Cardiac muscle cell (in vitro differentiated cells and primary cell): ENCODE data around the gene GSTA2. TPM values are rescaled to one million over a fixed set of nuclear protein-coding genes. Genes with fewer than 3 reads are reported as not detected.

ENCODE experiments used
- DNase-seq, 2 donors: peaks; one replicate each; pipeline versions ENCODE4 v3.0.0 to v3.0.0-alpha.2; 2010 to 2017; ENCODE audit warnings: low read depth in 1 of 2, low spot score in 1 of 2
- H3K27ac ChIP-seq: fragments of 200-600 bp; sonication (generic); 2 replicates; pipeline ENCODE4 v1.5.1; 2016
- H3K27me3 ChIP-seq: fragments of 200-600 bp; sonication (generic); 2 replicates; pipeline ENCODE4 v1.6.0; 2016; ENCODE audit warnings: control low read depth
- H3K36me3 ChIP-seq: fragments of 200-600 bp; sonication (generic); 2 replicates; pipeline ENCODE4 v1.5.1; 2016; ENCODE audit warnings: control low read depth
- H3K4me1 ChIP-seq: fragments of 200-600 bp; sonication (generic); 2 replicates; pipeline ENCODE4 v1.8.1; 2017; ENCODE audit warnings: low read depth, mild to moderate bottlenecking, mixed run types
- H3K4me3 ChIP-seq: fragments of 200-600 bp; sonication (generic); 2 replicates; pipeline ENCODE4 v1.5.1; 2016; ENCODE audit warnings: mild to moderate bottlenecking
- H3K9me3 ChIP-seq: fragments of 200-600 bp; sonication (generic); 2 replicates; pipeline ENCODE4 v1.5.1; 2017; ENCODE audit warnings: low read depth, mild to moderate bottlenecking, control low read depth
- polyA plus RNA-seq: library from polyadenylated mRNA; unstranded; fragments of >200 nt; fragmentation: Nextera tagmentation; extraction: Ambion mirVana; gene quantifications from 2 replicates; pipeline ENCODE4 v1.2.1, GENCODE V29; 2016
- total RNA-seq: library from RNA; depleted of rRNA; stranded (reverse); fragments of >200 nt; gene quantifications from 2 replicates; pipeline ENCODE4 v1.2.3, GENCODE V29; 2016
- TF ChIP-seq, protein P1 (sequence below): IDR thresholded peaks from 2 replicates; pipeline ENCODE4 v1.5.1; 2012; ENCODE audit warnings: low read depth, mild to moderate bottlenecking, low read length

The GSTA2 gene
- total and polyA plus RNA-seq, 2 experiments from 2014 or later = 0.24 TPM; not detected in 1

DNA sequence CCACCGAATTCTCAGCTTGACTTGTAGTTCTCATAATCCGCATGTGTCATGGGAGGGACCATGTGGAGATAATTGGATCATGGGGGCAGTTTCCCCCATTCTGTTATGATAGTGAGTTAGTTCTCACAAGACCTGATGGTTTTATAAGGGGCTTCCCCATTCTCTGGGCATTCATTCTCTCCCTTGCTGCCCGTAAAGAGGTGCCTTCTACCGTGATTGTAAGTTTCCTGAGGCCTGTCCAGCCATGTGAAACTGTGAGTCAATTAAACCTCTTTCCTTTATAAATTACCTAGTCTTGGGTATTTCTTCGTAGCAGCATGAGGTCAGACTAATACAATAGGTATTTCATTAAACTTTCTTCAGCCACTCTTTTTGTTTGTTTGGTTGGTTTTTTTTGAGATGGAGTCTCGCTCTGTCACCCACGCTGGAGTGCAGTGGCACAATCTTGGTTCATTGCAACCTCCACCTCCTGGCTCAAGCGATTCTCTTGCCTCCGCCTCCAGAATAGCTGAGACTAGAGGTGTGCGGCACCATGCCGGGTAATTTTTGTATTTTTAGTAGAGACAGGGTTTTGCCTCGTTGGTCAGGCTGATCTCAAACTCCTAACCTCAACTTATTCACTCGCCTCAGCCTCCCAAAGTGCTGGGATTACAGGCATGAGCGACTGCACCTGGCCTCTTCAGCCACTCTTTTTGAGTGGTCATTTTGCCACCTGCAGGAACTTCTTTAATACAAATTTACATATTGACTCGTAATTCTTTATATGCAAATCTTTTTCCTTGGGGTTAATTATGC is 36.3 kb downstream of the GSTA2 start:
- no peak overlapping the region for H3K4me3 ChIP-seq
- no peak overlapping the region for H3K27ac ChIP-seq
- no peaks in the 10 kb centered on the region for H3K27me3 ChIP-seq
- H3K4me1 ChIP-seq = no peaks in the 10 kb centered on the region
- TF ChIP-seq, protein P1, sequence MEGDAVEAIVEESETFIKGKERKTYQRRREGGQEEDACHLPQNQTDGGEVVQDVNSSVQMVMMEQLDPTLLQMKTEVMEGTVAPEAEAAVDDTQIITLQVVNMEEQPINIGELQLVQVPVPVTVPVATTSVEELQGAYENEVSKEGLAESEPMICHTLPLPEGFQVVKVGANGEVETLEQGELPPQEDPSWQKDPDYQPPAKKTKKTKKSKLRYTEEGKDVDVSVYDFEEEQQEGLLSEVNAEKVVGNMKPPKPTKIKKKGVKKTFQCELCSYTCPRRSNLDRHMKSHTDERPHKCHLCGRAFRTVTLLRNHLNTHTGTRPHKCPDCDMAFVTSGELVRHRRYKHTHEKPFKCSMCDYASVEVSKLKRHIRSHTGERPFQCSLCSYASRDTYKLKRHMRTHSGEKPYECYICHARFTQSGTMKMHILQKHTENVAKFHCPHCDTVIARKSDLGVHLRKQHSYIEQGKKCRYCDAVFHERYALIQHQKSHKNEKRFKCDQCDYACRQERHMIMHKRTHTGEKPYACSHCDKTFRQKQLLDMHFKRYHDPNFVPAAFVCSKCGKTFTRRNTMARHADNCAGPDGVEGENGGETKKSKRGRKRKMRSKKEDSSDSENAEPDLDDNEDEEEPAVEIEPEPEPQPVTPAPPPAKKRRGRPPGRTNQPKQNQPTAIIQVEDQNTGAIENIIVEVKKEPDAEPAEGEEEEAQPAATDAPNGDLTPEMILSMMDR = no peak
- no peak for DNase-seq
- H3K9me3 ChIP-seq = no peaks in the 10 kb centered on the region
- no peaks in the 10 kb centered on the region for H3K36me3 ChIP-seq

DNA sequence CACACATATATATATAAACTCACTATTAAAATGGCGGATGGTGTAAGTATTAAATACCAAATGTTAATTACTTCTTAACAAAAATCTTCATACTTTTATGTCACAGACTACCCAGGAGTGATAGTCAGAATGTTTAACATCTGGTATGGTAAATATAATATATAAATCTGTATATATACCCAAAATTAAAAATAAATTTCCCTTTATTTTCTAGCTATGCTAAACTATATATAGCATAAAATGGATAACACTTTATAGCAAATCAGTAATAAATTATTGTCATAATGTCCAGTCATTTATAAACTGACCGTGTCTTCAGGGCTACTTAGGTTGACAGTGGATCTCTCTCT is 37.1 kb downstream of the GSTA2 start:
- no peaks in the 10 kb centered on the region for H3K36me3 ChIP-seq
- TF ChIP-seq, protein P1 = no peak
- H3K27ac ChIP-seq = no peak overlapping the region

DNA sequence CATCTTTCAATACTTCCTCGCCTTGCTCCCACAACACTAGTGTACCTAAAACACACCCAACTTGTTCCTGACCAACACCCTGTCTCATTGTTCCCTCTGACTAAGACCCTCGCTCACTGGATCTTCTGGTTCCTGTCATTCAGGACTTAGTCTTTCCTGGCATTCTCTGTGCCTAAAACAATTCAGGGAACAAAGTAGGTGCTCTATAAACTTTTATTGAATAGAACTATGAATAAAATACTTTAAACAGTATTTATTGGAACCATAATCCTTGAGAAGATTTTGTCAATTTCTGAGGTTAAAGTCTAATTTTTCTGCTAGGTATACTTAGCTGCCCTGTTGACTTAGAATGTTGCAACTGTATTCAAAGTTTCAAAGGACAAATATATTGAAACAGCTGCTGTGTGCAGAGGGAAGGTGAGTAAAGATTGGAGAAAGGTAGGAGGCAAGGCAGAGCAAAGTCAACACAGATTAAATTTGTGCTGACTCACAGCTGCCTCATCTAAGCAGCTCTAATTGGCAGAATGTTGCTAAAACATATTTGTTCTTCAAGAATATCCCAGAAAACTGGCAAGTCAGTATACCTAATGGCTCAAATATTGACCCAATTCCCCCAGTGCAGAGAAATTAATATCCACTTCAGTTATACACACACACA is 37.6 kb downstream of the GSTA2 start:
- no peaks in the 10 kb centered on the region for H3K4me1 ChIP-seq
- H3K36me3 ChIP-seq = no peaks in the 10 kb centered on the region
- H3K9me3 ChIP-seq = no peaks in the 10 kb centered on the region
- no peak overlapping the region for H3K27ac ChIP-seq
- TF ChIP-seq, protein P1 = no peak
- H3K27me3 ChIP-seq = no peaks in the 10 kb centered on the region
- no peak overlapping the region for H3K4me3 ChIP-seq
- DNase-seq = no peak

More for the DNA sequence above, 37.1 kb downstream of the GSTA2 start:
- Histone ChIP-seq H3K9me3 (no peaks in the 10 kb centered on the region), H3K4me1 (no peaks in the 10 kb centered on the region), H3K4me3 (no peak overlapping the region), H3K27me3 (no peaks in the 10 kb centered on the region)
- DNase-seq = no peak

DNA sequence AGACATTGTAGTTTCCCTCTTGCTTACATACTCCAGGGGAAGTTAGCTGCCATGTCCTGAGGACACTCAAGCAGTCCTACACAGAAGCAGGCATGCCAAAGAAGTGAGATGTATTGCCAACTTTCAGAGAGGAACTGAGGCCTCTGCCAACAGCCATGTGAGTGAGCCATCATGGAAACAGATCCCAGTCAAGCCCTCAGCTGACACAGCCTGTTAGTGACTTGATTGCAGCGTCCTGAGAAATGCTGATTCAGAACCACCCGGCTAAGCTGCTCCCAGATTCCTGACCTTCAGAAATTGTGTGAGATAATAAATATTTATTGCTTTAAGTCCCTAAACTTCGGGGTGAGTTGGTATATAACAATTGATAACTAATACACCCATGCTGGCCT is 38.1 kb downstream of the GSTA2 start:
- Histone ChIP-seq H3K4me3 (no peak overlapping the region), H3K27ac (no peak overlapping the region), H3K9me3 (no peaks in the 10 kb centered on the region), H3K36me3 (no peaks in the 10 kb centered on the region), H3K27me3 (no peaks in the 10 kb centered on the region), H3K4me1 (no peaks in the 10 kb centered on the region)
- TF ChIP-seq, protein P1 = no peak
- no peak for DNase-seq

DNA sequence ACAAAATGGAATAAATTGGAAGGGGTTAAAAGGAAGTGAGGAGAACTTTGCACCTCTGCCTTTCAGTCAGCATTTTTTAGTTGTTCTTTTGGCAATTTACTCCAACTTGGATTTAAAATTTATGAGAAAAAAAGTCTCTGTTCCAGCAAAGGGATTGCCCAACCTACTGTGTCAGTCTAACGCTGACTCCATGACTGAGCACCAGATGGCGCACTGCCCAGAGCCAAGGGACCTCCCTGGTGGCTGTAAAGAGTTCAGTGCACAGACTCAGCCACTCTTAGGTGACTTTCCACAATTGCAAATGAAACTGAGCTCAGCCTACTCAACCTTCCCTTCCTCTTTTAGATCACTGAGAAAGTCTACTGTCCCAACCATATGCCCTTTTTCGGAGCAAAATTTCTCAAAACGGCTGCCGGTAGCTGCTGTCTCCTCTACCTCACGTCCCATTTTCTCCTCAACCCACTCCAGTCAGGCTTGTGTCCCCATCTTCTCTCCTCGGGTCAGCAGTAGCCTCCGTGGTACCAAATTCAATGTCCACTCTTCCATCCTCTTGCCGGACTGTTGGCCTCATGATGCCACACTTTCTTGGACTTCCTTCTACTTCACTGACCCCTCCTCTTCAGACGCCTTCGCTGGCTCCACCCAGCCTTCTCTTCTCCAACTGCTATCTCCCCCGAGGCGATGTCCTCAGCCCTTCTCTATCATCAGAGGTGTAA is 38.7 kb downstream of the GSTA2 start:
- Histone ChIP-seq H3K4me3 (no peak overlapping the region), H3K9me3 (no peaks in the 10 kb centered on the region), H3K27ac (no peak overlapping the region), H3K27me3 (no peaks in the 10 kb centered on the region), H3K36me3 (no peaks in the 10 kb centered on the region), H3K4me1 (no peaks in the 10 kb centered on the region)
- peak; percentile 71 to 82 for DNase-seq
- TF ChIP-seq, protein P1 = peak; percentile 70
